Endothelial cell of umbilical vein (primary cell): ENCODE data around the gene SHKBP1. TPM values are rescaled to one million over a fixed set of nuclear protein-coding genes. Genes with fewer than 3 reads are reported as not detected.

Source experiments
- BruUV-seq: library from RNA; stranded (reverse); fragments of 400-500 nt; replicated peaks from 2 replicates; lab custom pipeline; 2021; lab: Mats Ljungman, UMichigan
- CTCF ChIA-PET: fragments of 300-600, 350-600 bp; sonication (Branson Sonifier 250); formaldehyde crosslinking; loops from one replicate; lab custom pipeline; 2021; ENCODE audit warnings: antibody characterized with exemption, inconsistent platforms; lab: Charles Lee
- POLR2A ChIA-PET: fragments of 300-600, 350-600 bp; sonication (Branson Sonifier 250); formaldehyde crosslinking; loops from one replicate; lab custom pipeline; 2021; ENCODE audit warnings: antibody characterized with exemption, inconsistent platforms; lab: Charles Lee
- DNase-seq: peaks from one replicate; pipeline ENCODE4 v3.0.0-alpha.2; 2011; ENCODE audit warnings: low read depth, low spot score
- FAIRE-seq: peaks from 2 replicates; lab custom pipeline; 2011; peaks lifted over from hg19 to GRCh38; lab: Jason Lieb, UNC
- H2AFZ ChIP-seq: 2 replicates; pipeline ENCODE4 v1.6.0; 2012; ENCODE audit warnings: low read depth, low read length, control low read depth, inconsistent platforms
- H3K27ac ChIP-seq: 2 replicates; pipeline ENCODE4 v1.5.1; 2011; ENCODE audit warnings: low read depth, mild to moderate bottlenecking, control low read depth, low read length, moderate library complexity; ENCODE audit not compliant: insufficient read depth
- H3K27me3 ChIP-seq, 2 experiments: 2 replicates each; pipeline versions ENCODE4 v1.6.0 to v1.6.1; 2011; ENCODE audit warnings: low read length in 2 of 2, mixed read lengths in 1 of 2; ENCODE audit not compliant: control insufficient read depth in 2 of 2, insufficient read depth in 2 of 2
- H3K36me3 ChIP-seq, 2 experiments: 2 replicates in 1 of 2; 3 replicates in 1 of 2; pipeline ENCODE4 v1.5.1; 2011; ENCODE audit warnings: low read length in 2 of 2, mild to moderate bottlenecking in 1 of 2, moderate library complexity in 1 of 2; ENCODE audit not compliant: control insufficient read depth in 2 of 2, insufficient read depth in 2 of 2; ENCODE audit errors: extremely low read depth in 1 of 2
- H3K4me1 ChIP-seq: 3 replicates; pipeline ENCODE4 v1.5.1; 2011; ENCODE audit warnings: mild to moderate bottlenecking, low read length; ENCODE audit not compliant: control insufficient read depth, insufficient read depth; ENCODE audit errors: extremely low read depth
- H3K4me2 ChIP-seq: 2 replicates; pipeline ENCODE4 v1.6.1; 2011; ENCODE audit warnings: low read length, control low read depth, mixed read lengths; ENCODE audit not compliant: insufficient read depth
- H3K4me3 ChIP-seq, 3 experiments: fragments of 200-600 bp in 1 of 3; sonication (generic), shearing (Covaris generic) in 1 of 3; replicated peaks in 1 of 3; 2 replicates each; pipeline ENCODE4 v1.5.1; 2011 to 2016; ENCODE audit warnings: control low read depth in 3 of 3, low read length in 3 of 3, mild to moderate bottlenecking in 2 of 3, inconsistent platforms in 1 of 3, low read depth in 1 of 3, moderate library complexity in 1 of 3; ENCODE audit not compliant: insufficient read depth in 1 of 3
- H3K79me2 ChIP-seq: 2 replicates; pipeline ENCODE4 v1.6.0; 2012; ENCODE audit warnings: low read length, inconsistent platforms; ENCODE audit not compliant: control insufficient read depth, insufficient read depth
- H3K9ac ChIP-seq: replicated peaks from 2 replicates; pipeline ENCODE3; 2011; ENCODE audit warnings: low read length, control low read depth; ENCODE audit not compliant: insufficient read depth; ENCODE audit errors: extremely low read depth
- H3K9me1 ChIP-seq: replicated peaks from 3 replicates; pipeline ENCODE4 v1.6.0; 2011; ENCODE audit warnings: mild to moderate bottlenecking, low read length; ENCODE audit not compliant: control insufficient read depth, insufficient read depth; ENCODE audit errors: extremely low read depth
- H3K9me3 ChIP-seq: replicated peaks from 2 replicates; pipeline ENCODE4 v1.5.1; 2012; ENCODE audit warnings: low read length, inconsistent platforms; ENCODE audit not compliant: control insufficient read depth, insufficient read depth
- H4K20me1 ChIP-seq: replicated peaks from 2 replicates; pipeline ENCODE3; 2011; ENCODE audit warnings: mild to moderate bottlenecking, low read length; ENCODE audit not compliant: control insufficient read depth, insufficient read depth; ENCODE audit errors: extremely low read depth
- CTCF ChIP-seq, 2 donors: IDR thresholded peaks; 1 replicate in 1 of 2; 2 replicates in 1 of 2; pipeline ENCODE4 v1.5.1; 2011; ENCODE audit warnings: low read length in 2 of 2, mild to moderate bottlenecking in 2 of 2, moderate library complexity in 2 of 2, control low read depth in 1 of 2, inconsistent platforms in 1 of 2, low read depth in 1 of 2; ENCODE audit not compliant: insufficient read depth in 1 of 2; ENCODE audit errors: extremely low read depth in 1 of 2
- EZH2 ChIP-seq: IDR thresholded peaks from 2 replicates; pipeline ENCODE4 v1.6.1; 2012; ENCODE audit warnings: borderline replicate concordance, low read depth, mild to moderate bottlenecking, moderate library complexity, low read length, inconsistent platforms; ENCODE audit not compliant: severe bottlenecking
- FOS ChIP-seq: IDR thresholded peaks from 2 replicates; pipeline ENCODE4 v1.6.1; 2011; ENCODE audit warnings: mild to moderate bottlenecking, low read length, moderate library complexity, borderline replicate concordance; ENCODE audit not compliant: insufficient read depth
- GATA2 ChIP-seq: IDR thresholded peaks from 2 replicates; pipeline ENCODE4 v1.7.0; 2011; ENCODE audit warnings: low read depth, mild to moderate bottlenecking, moderate library complexity, mixed read lengths, low read length; ENCODE audit not compliant: insufficient read length, insufficient read depth
- JUN ChIP-seq: IDR thresholded peaks from 2 replicates; pipeline ENCODE4 v1.6.1; 2011; ENCODE audit warnings: borderline replicate concordance, low read depth; ENCODE audit not compliant: insufficient read length, insufficient read depth
- MYC ChIP-seq: IDR thresholded peaks from one replicate; pipeline ENCODE4 v1.6.1; 2011; ENCODE audit warnings: mild to moderate bottlenecking, low read depth, low read length
- POLR2A ChIP-seq: IDR thresholded peaks from 2 replicates; pipeline ENCODE4 v1.6.1; 2012; ENCODE audit warnings: low read depth, mild to moderate bottlenecking, control low read depth, low read length
- POLR2AphosphoS5 ChIP-seq: IDR thresholded peaks from 2 replicates; pipeline ENCODE4 v1.6.1; 2012; ENCODE audit warnings: low read depth, mild to moderate bottlenecking, control low read depth, low read length, moderate library complexity; ENCODE audit not compliant: insufficient read depth
- dilution Hi-C: fragments of 300-500 bp; cut with MboI; formaldehyde crosslinking; loops from one replicate; pipeline ENCODE4 v1.15.0; 2019; ENCODE audit warnings: low sequenced_read_pairs; ENCODE audit not compliant: extremely low pct_ligation_motif_present
- intact Hi-C: fragments of 100-400 bp; cut with micrococcal nuclease; formaldehyde crosslinking; loops from one replicate; pipeline ENCODE4 v1.10.0; 2022
- polyA plus RNA-seq, 4 experiments: library from polyadenylated mRNA; depleted of rRNA in 3 of 4; stranded (reverse) in 3 of 4; unstranded in 1 of 4; fragments of >200 nt; gene quantifications; 2 replicates each; pipeline versions ENCODE4 v1.2.1 to v1.2.3, GENCODE V29; 2011 to 2012; ENCODE audit warnings: missing spikeins in 1 of 4
- total RNA-seq: library from RNA; stranded (reverse); gene quantifications from 2 replicates; pipeline ENCODE4 v1.2.3, GENCODE V29; 2021
- TF ChIP-seq, protein P1 (sequence below): IDR thresholded peaks from 2 replicates; pipeline ENCODE4 v1.6.1; 2011; ENCODE audit not compliant: insufficient read depth, insufficient read length

The SHKBP1 gene
- total and polyA plus RNA-seq, 2 donors (not counting 3 experiments of a cell fraction or from before 2014, with no cell fraction given) = 106 to 113 TPM

DNA sequence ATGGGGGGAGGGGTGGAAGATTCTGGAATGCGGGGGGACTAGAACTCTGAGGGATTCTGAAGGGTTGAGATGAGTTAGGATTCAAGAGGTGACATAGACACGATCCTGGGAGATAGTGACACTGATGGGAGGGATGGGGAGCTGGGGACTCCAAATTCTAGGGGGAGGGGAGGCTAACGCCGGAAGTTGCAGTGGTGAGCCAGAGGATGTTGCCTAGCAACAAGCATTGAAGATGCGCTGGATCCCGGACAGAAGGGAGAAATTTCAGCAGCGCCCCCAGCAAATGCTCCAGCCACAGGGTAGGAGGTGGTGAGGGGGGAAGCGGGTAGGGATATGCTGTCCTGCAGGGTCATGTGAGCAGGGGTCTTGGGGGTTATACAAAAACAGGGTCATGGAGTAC is 17.6 kb downstream of the SHKBP1 start:
- Histone ChIP-seq H3K79me2 (no peaks in the 10 kb centered on the region), H3K4me1 (peaks cover 10% of the 10 kb centered on the region), H3K9ac (no peak overlapping the region), H3K9me1 (no peaks in the 10 kb centered on the region), H3K4me3 (no peak overlapping the region), H3K36me3 (no peaks in the 10 kb centered on the region), H2AFZ (no peak overlapping the region), H3K27me3 (no peaks in the 10 kb centered on the region), H3K9me3 (no peaks in the 10 kb centered on the region), H3K27ac (no peak overlapping the region), H4K20me1 (no peaks in the 10 kb centered on the region), H3K4me2 (no peak overlapping the region)
- CTCF ChIA-PET = interaction anchor here (1.0 to 1.9 kb wide), 6 partner anchors 8 to 54 kb away, joined by 3 to 8 read pairs (median 5); no protein-coding TSS in a partner anchor
- POLR2A ChIA-PET = no interaction called here
- DNase-seq = no peak
- intact Hi-C loops (no loop called here), dilution Hi-C loops (no loop called here)
- FAIRE-seq = no peak
- no TSS peak for BruUV-seq
- TF ChIP-seq POLR2A = no peak
- TF ChIP-seq POLR2AphosphoS5 = no peak
- no peak for TF ChIP-seq JUN
- TF ChIP-seq GATA2 = no peak
- no peak for TF ChIP-seq MYC

GRCh38 chr19:40594657-40595091 is 18.0 kb downstream of the SHKBP1 start:
- H3K9me1 ChIP-seq = no peaks in the 10 kb centered on the region
- no peak overlapping the region for H3K4me2 ChIP-seq
- no peak overlapping the region for H3K4me3 ChIP-seq
- no peak for FAIRE-seq
- intact Hi-C loops (loop anchor here (5.0 kb wide), 2 partner anchors 152 to 247 kb away; partner anchors contain the start of genes C19orf47, PLD3 and SERTAD3), dilution Hi-C loops (no loop called here)
- no TSS peak for BruUV-seq
- no peak for DNase-seq
- H3K4me1 ChIP-seq = peaks cover 12% of the 10 kb centered on the region
- H4K20me1 ChIP-seq = no peaks in the 10 kb centered on the region
- H3K27ac ChIP-seq = no peak overlapping the region
- no peaks in the 10 kb centered on the region for H3K79me2 ChIP-seq
- no peak overlapping the region for H2AFZ ChIP-seq
- ChIA-PET CTCF (interaction anchor here (1.0 to 1.8 kb wide), 7 partner anchors 8 to 64 kb away, joined by 3 to 8 read pairs (median 5); no protein-coding TSS in a partner anchor), POLR2A (no interaction called here)
- no peak for TF ChIP-seq FOS
- TF ChIP-seq JUN = no peak
- no peak for TF ChIP-seq POLR2A
- no peak for TF ChIP-seq EZH2
- TF ChIP-seq POLR2AphosphoS5 = no peak
- TF ChIP-seq CTCF (IDR thresholded peaks at IDR 0.05; ENCODE audit: extremely low read depth in 1 of 2, insufficient read depth in 1 of 2, low read depth in 1 of 2, low read length in 2 of 2) = no peak
- TF ChIP-seq, protein P1, sequence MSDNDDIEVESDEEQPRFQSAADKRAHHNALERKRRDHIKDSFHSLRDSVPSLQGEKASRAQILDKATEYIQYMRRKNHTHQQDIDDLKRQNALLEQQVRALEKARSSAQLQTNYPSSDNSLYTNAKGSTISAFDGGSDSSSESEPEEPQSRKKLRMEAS = no peak
- TF ChIP-seq GATA2 = no peak
- TF ChIP-seq MYC = no peak
- H3K9me3 ChIP-seq = no peaks in the 10 kb centered on the region
- H3K27me3 ChIP-seq = no peaks in the 10 kb centered on the region
- H3K9ac ChIP-seq = no peak overlapping the region
- H3K36me3 ChIP-seq = no peaks in the 10 kb centered on the region
